CMK (cell line): ENCODE measurements around the gene CYTH3.

Experiments
- DNase-seq: peaks from one replicate; pipeline ENCODE4 v3.0.0-alpha.2; 2010; ENCODE audit warnings: low read depth

The CYTH3 gene

DNA sequence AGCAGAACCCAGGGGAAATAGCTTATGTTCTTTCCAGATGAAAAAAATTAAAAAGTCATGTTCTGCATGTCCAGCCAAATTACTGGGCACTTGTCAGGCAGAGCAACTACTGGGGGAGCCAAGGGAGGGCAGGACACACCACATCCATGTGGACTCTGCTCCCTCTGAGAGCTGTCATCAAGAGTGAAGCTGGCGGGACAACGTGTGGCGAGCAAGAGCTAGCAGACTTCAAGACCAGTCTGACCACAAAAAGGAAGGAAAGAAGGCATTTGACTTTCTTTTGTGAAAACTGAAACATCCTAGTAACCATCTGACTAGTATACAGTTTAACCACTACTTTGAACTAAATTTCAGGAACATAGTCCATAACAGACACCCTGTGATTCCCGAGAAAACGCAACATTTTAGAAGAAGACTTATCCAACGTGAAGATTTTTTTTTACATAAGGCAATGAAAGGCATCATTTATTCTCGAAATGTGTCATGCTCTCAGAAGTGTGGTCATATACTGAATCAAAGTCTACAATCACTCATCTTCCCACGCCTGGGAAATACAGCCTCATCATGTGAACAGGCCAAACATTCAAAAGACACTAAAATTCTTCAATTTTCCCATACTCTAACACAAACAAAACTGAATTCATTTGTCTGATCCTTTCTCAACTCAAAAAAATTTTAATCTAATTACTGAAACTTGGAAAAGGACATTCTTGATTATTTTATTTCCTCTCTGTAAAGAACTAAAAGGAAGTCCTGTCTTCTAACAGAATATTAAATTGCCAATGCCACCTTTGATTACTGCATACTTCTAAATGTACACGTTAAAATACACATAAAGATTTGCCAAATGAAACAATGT lies 15.5 kb downstream of the CYTH3 start:
- no peak for DNase-seq

- DNase-seq: no peak
Observed at GRCh38 chr7:6256109-6256483, 16.3 kb downstream of the CYTH3 start.

GRCh38 chr7:6254866-6255265 lies 17.6 kb downstream of the CYTH3 start:
- DNase-seq: no peak

GRCh38 chr7:6252748-6253147 lies 19.7 kb downstream of the CYTH3 start:
- DNase-seq: no peak

GRCh38 chr7:6252341-6252746 lies 20.1 kb downstream of the CYTH3 start:
- DNase-seq: no peak

DNA sequence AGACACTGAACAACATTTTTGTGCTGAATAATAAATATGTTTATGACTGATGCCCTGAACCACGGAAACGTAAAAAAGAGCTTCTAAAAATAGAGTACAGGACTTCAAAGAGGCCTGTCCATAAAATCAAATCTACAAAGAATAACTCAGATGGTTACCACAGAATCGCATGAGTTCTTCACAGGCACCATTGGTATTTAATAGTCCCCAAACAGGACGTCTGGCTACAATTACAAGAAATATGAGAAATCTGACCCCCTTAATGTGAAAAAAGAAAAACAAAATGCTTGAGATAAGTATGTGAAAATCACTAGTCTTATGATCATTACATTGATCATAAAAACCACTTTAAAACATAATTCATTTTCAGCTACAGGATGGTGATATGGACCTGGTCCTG lies 20.8 kb downstream of the CYTH3 start:
- DNase-seq: no peak

DNA sequence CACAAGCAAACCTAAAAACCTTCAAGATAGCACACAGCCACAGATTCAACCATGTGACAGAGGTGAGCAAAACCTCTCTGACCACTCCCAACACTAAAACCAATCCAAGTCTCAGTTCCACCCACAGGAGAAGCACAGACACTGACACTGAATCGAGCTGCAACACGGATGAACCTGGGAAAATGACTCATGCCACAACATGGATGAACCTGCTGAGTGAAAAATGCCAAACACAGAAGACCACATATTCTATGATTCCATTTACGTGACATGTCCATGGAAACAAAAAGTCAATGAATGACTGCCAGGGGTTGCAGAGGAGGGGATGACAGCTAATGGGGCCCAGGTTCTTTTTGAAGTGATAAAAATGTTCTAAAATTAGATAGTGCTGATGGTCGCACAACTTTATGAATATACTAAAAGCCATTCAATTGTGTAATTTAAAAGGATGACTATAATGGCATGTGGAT lies 22.0 kb downstream of the CYTH3 start:
- no peak for DNase-seq

GRCh38 chr7:6249043-6249442 lies 23.4 kb downstream of the CYTH3 start:
- no peak for DNase-seq

DNA sequence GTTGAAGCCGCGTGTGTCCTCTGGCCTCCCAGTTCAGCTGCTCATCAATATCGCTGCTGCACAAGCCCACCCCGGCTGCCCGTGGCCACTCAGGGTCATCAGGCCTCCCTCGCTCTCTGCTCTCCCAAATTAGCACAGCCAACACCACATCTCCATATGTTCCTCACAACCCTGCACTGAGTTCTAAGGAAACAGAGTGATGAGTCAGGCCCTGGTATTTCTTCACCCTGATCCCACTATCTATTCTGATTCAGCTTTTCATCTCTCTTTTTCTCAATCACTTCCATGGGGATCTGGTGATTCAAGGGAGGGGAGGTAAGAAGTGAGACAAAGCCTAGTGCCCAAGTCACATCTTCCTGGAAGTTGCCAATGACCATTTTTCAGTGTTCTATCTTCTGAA lies 23.8 kb downstream of the CYTH3 start:
- no peak for DNase-seq

- no peak for DNase-seq
Observed at GRCh38 chr7:6246251-6246917, 26.0 kb downstream of the CYTH3 start.

- DNase-seq: no peak
Observed at GRCh38 chr7:6244021-6244420, 28.4 kb downstream of the CYTH3 start.

DNA sequence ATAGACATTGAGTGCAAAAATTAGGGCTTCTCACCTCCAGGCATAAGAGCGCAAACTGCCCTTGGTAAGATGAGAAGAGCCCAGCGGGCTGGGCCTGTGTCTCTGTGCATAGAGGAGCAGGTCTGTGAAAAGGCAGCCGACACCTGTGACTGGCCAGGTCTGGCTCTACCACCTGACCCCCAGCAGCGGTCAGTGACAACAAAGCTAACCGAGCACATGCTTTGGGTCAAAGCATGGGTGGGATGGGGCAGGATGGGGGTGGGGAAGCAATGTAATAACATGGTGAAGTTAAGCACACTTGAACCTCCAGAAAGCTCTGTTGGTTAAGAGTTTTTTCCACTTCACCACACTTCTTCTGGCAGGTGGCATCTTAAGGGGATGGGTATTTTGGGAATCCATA lies 29.3 kb downstream of the CYTH3 start:
- no peak for DNase-seq

DNA sequence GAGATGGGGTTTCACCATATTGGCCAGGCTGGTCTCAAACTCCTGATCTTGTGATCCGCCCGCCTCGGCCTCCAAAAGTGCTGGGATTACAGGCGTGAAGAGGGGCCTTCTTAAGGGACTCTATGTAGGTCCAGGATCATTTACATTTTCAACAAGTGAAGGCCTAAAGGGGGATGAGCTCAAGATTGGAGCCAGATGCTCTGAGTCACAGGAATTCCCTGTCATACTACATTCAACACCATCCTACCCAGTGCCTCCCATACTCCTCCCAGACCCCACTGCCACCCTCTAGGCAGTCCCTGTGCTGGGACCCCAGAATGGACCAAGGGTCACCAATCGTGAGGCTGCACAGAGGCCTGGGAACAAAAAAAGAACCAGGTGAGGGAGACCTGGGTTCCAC lies 29.9 kb downstream of the CYTH3 start:
- DNase-seq: no peak

- DNase-seq: no peak
Observed at GRCh38 chr7:6241607-6241973, 30.8 kb downstream of the CYTH3 start.

DNA sequence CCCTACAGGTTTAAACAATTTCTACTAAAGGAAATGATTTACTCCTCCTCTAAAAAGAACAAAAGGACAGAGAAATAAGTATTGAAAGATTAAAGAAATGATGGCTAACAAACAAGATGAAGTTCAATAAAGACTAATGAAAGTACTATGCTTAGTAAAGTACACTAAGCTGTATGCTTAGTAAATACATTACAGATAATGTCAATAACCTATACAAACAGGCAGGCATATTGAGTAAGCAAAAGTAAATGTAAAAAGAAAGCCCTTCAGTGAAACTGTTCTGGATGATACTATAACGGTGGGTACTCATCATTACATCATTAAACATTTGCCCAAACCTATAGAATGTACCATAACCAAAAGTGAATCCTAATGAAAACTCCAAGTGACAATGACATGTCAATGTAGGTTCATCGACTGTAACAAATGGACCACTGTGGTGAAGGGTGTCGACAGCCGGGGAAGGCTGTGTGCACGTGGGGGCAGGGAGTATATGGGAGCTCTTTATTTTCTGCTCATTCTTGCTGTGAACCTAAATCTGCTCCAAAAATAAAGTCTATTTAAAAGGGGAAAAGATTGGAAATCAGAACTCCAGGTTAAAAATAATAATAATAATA lies 34.0 kb downstream of the CYTH3 start:
- DNase-seq: no peak

- no peak for DNase-seq
Observed at GRCh38 chr7:6237730-6238129, 34.7 kb downstream of the CYTH3 start.

DNA sequence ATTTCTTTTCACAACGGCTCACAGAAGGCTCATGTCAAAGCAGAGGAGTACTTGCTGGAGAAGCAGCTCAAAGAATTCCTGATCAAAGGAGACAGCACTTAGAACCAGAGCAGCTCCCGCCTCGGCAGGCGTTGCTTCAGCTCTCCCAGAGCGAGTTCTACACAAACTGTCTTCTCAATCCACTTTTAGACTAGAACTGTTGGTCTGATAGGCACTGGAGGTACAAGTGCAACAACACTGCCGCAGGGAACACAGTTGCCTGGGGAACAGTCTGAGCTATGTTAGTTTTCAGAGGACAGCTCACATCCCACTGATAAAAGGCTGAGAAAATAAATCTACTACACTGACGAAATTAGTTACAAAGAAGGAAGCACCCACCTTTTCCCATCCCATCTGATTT lies 35.4 kb downstream of the CYTH3 start:
- no peak for DNase-seq

DNA sequence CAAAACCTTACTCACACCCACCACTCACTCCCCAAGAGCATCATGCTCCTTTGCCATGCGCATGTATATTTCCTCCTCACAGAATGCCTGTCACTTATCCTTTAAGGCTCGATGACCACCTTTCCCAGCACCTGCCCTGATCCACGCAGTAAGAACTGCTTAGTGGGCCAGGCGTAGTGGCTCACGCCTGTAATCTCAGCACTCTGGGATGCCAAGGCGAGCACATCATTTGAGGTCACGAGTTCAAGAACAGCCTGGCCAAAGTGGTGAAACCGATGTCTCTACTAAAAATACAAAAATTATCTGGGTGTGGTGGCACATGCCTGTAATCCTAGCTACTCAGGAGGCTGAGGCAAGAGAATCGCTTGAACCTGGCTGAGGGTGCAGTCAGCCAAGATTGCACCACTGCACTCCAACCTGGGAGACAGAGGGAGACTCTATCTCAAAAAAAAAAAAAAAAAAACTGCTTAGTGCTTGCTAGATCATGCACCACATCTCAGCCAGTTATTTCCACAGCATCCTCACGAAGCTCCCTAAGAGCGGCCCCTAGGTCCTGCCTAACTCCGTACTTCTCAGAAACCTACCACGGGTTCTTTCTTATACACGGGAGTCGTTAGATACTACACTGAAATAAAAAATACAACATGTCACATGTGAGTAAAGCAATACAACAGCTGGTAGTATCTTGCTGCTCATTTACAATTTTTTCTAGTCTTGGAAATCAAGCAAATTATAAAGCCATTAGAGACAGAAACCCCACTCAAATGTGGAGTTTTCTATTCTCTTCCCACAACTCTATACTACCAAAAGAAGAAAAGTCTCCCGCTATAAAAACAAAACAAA lies 37.2 kb downstream of the CYTH3 start:
- DNase-seq: no peak

DNA sequence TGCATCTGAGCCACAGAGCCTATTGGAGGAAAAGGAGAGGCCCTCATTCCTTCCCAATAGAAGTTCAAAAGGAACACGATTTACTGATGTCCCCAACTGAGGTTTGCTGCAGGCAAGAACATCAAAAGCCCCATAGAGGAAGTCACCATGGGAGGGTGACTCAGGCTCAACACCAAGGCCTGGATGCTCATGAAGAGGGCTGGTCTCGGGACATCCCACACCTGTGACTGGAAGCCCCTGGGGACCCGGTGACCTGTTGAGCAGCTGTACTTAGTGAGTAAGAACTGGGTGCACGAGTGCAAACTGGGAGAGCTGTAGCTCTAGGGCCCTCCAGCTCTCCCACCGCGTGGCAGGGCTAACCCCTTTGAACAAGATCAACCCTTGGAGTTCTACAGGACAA lies 38.0 kb downstream of the CYTH3 start:
- no peak for DNase-seq

DNA sequence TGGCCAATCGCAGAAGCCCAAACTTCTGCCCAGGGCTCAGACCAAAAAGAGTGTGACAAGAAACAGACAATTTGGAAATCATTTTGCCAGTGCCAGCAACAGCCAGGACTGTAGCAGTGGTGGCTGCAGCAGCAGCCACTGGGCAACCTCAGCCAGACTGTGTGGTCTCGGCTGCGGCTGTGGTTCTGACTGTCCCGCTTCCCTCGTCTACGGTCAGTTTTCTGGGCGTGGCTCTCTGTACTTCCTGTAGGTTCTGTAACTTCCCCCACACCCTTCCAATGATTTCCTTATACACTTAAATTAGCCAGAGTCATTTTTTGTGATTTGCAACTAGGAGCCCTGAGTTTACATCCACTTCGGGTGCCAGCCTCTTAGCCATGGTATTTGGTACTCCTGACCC lies 39.9 kb downstream of the CYTH3 start:
- DNase-seq: no peak

DNA sequence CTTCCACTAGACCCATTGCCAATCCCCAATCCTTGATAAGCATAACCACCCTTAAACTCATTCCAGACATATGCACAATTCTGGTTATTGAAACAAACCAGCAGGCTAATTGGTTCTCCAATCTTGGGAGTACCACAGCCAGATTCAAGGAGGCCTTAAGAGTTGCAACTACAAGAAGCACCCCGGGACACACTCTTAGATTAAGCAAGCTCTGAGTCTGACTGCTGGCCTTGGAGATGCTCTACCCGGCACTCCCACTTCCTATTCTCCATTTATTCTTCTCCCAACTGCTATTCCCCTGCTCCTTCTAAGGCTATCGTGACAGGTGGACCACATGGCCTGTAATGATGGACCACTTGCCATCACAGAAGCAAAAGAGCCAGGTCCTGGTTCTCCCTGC lies 40.3 kb downstream of the CYTH3 start:
- no peak for DNase-seq

DNA sequence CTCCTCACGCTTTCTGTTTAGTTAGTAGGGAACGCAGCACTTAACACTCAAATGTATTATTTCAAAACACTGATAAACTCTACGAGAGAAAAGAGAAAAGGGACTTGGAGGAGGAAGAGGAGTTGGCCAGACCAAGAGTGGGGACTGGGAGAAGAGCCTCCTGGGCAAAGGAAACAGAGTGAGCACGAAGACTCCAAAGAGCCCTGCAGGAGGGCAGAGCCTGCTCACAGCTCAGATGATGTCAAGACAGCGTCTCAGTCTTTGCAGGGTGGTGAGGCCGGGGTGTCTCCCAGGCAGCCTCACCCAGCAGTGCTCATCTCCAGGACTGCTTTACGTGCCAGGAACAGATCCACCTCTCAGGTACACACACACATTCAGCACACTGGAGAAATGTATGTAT lies 41.2 kb downstream of the CYTH3 start:
- no peak for DNase-seq
